NCI-H446 treated with DMSO at 0.1 percent for 48 hours (cell line): ENCODE data around the gene CAMK2N1.
A peak's percentile ranks its signal among the peaks of the same experiment; 100 is the strongest.
"Not testable (repeated sequence)": the region's sequence is repeated elsewhere in the genome, so short reads cannot be mapped to it uniquely, and the experiment has no call there.

ENCODE experiments used
- DNase-seq: peaks from one replicate; lab custom pipeline; 2025; lab: John Stamatoyannopoulos, UW

Gene CAMK2N1

GRCh38 chr1:20485527-20486456, at the start of gene CAMK2N1:
Gene CAMK2N1, minus strand, starts transcription at chr1:20486210. Its CDS starts 831 bp downstream, at chr1:20485379.
- no peak for DNase-seq

- DNase-seq = no peak
Observed at GRCh38 chr1:20534659-20535417, 48.8 kb upstream of the CAMK2N1 start.

GRCh38 chr1:20533635-20534034, 47.6 kb upstream of the CAMK2N1 start:
- no peak for DNase-seq

- DNase-seq = no peak
Observed at GRCh38 chr1:20530901-20531300, 44.9 kb upstream of the CAMK2N1 start.

GRCh38 chr1:20530306-20530705, 44.3 kb upstream of the CAMK2N1 start:
- no peak for DNase-seq

GRCh38 chr1:20528221-20528620, 42.2 kb upstream of the CAMK2N1 start:
- DNase-seq = no peak

GRCh38 chr1:20526267-20526666, 40.3 kb upstream of the CAMK2N1 start:
- DNase-seq = no peak

GRCh38 chr1:20521960-20522861, 36.2 kb upstream of the CAMK2N1 start:
- DNase-seq = peak; percentile 11

GRCh38 chr1:20519609-20520262, 33.7 kb upstream of the CAMK2N1 start:
- not testable (repeated sequence) for DNase-seq

- DNase-seq = no peak
Observed at GRCh38 chr1:20511518-20512428, 25.8 kb upstream of the CAMK2N1 start.

GRCh38 chr1:20508411-20508771, 22.4 kb upstream of the CAMK2N1 start:
- DNase-seq = no peak

GRCh38 chr1:20507564-20508410, 21.8 kb upstream of the CAMK2N1 start, which contains the start of gene MUL1:
Gene MUL1, minus strand, starts transcription at chr1:20508151. Its CDS starts 127 bp downstream, at chr1:20508024.
- DNase-seq = peak; percentile 70

GRCh38 chr1:20507248-20507563, 21.2 kb upstream of the CAMK2N1 start:
- no peak for DNase-seq

- DNase-seq = no peak
Observed at GRCh38 chr1:20505488-20505887, 19.5 kb upstream of the CAMK2N1 start.

GRCh38 chr1:20500716-20501115, 14.7 kb upstream of the CAMK2N1 start:
- DNase-seq = no peak

GRCh38 chr1:20499718-20500117, 13.7 kb upstream of the CAMK2N1 start:
- DNase-seq = no peak

- DNase-seq = no peak
Observed at GRCh38 chr1:20499105-20499504, 13.1 kb upstream of the CAMK2N1 start.

- DNase-seq = no peak
Observed at GRCh38 chr1:20498116-20498515, 12.1 kb upstream of the CAMK2N1 start.

- DNase-seq = no peak
Observed at GRCh38 chr1:20497506-20497905, 11.5 kb upstream of the CAMK2N1 start.
